ENCODE measurements around the gene TSKU. TPM values are rescaled to one million over a fixed set of nuclear protein-coding genes. Genes with fewer than 3 reads are reported as not detected.
A peak's percentile ranks its signal among the peaks of the same experiment; 100 is the strongest.

The TSKU gene
- total RNA-seq, 1 experiment from 2014 or later, result 8.2 TPM

- no peaks in the 10 kb centered on the region for H3K36me3 ChIP-seq
- H3K27me3 ChIP-seq, result no peaks in the 10 kb centered on the region
- no peak for DNase-seq
- no peaks in the 10 kb centered on the region for H3K9me3 ChIP-seq
- H3K4me3 ChIP-seq, result no peak overlapping the region
These were observed 35.0 kb upstream of the TSKU start for GRCh38 chr11:76747915-76748860.

GRCh38 chr11:76748948-76749347 lies 34.2 kb upstream of the TSKU start:
- Histone ChIP-seq H3K4me3 (no peak overlapping the region), H3K36me3 (no peaks in the 10 kb centered on the region), H3K9me3 (no peaks in the 10 kb centered on the region), H3K27me3 (no peaks in the 10 kb centered on the region)
- DNase-seq, result no peak

DNA sequence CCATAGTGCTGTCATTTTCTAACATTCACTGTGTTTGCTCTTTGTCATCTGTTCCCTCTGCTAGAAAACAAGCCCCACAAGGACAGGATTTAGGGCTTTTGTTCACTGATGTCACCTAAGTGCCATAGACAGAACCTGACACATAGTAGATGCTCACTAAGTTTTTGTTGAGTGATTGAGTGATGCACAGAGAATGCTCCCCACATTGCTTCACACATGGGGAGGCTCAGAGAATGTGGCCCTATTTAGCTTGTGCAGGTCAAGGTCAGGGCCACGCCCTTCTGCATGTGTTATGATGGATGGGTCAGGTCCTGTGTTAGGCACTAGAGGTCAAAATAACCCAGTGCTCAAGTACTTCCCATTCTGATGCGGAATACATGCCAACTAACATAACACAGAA lies 33.1 kb upstream of the TSKU start:
- no peaks in the 10 kb centered on the region for H3K9me3 ChIP-seq
- H3K27me3 ChIP-seq, result no peaks in the 10 kb centered on the region
- H3K36me3 ChIP-seq, result no peaks in the 10 kb centered on the region
- H3K4me3 ChIP-seq, result no peak overlapping the region
- no peak for DNase-seq

DNA sequence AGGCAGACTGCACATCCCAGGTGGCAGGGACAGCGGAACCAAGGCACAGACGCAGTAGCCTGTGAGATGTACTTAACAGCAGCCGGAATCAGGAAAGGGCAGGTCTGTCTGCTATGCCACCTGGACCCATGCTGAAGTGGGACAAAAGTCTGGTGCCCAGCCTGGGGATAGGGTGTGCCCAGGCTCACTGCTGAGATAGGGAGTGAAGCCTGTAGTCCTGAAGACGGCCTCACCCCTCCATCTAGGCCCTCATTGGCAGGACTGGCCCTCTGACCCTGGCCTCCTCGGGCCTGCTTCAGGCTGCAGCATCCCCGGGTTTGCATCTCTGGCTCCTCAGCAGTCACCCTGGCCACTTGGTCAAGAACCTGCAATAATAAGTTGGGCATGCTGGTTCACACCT lies 32.4 kb upstream of the TSKU start:
- no peak for DNase-seq
- no peak overlapping the region for H3K4me3 ChIP-seq
- H3K36me3 ChIP-seq, result no peaks in the 10 kb centered on the region
- H3K9me3 ChIP-seq, result no peaks in the 10 kb centered on the region
- no peaks in the 10 kb centered on the region for H3K27me3 ChIP-seq

DNA sequence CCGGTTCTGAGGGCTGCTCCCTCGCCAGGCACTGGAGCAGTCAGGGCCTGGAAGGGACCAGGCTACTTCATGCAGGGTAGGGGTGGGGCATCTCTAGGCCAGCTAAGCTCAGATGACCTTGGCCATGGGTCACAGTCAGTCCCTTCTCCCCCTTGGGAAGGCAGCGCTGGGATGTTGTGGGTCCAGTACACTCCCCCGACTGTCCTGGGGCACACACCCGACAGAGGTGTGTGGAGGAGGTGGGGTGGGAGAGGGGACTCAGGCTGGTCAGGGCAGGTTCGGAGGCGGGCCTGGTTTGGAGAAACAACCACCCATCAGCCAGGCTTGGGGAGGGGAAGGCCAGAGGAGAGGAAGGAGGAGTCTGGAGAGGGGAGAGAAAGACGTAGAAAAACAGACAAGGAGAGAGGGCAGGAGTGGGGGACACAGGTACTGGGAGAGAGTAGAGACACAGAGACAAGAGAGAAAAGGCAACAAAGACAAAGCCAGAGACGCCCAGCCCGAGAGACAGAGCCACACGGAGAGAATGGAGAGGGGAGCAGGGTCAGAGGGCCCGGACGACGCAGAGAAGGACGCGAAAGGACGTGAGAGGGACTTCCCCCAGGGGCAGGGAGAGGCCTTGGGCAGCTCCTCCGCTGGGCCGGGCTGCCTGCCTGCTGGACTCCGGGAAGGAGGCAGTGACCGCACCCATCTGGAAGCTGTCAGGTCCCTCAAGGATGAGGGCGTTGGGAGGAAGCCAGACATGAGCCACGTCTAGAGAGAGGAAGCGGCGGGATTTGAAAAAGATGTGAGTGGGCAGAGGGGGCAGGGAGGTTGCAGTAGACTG lies 30.6 kb upstream of the TSKU start:
- Histone ChIP-seq H3K4me3 (no peak overlapping the region), H3K9me3 (no peaks in the 10 kb centered on the region), H3K36me3 (no peaks in the 10 kb centered on the region), H3K27me3 (no peaks in the 10 kb centered on the region)
- peak; percentile 91 for DNase-seq

DNA sequence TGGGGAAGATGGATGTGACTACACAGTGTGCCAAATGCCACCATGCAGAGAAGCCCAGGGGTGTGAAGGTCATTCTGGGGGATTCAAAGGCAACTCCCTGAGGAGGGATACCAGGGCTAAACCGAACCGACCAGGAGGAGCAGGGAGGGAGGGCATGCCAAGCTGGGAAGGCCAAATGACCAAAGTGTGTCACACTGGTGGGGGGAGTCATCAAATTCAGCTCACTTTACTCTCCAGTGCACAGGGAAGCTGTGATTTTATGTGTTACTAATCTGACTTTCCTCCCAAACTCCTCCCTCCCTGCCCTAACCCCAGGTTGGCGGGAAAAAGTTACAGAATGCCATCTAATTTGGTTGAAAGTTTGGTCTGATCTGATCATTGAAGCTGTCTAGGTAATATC lies 29.7 kb upstream of the TSKU start:
- H3K27me3 ChIP-seq, result no peaks in the 10 kb centered on the region
- no peak for DNase-seq
- H3K36me3 ChIP-seq, result no peaks in the 10 kb centered on the region
- H3K4me3 ChIP-seq, result no peak overlapping the region
- no peaks in the 10 kb centered on the region for H3K9me3 ChIP-seq

DNA sequence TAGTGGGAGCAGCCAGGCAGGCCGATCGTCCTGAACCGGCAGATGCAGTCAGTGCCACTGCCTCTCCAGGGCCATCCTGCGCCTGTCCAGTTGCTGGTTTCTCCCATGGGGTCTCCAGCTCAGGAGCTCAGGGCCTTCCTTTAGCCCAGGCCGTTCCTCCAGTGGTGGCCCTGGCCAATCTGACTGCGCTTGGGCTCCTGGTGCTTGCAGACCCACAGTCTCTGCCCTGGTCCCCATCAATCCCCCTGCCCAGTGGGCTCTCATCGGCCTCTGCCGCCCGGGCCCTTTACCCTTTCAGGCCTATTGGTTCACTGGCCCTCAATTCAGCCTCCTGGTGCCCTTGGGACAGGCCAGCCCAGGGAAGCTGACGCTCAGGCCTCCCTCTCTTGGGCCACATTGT lies 29.2 kb upstream of the TSKU start:
- DNase-seq, result no peak
- Histone ChIP-seq H3K27me3 (no peaks in the 10 kb centered on the region), H3K36me3 (no peaks in the 10 kb centered on the region), H3K4me3 (no peak overlapping the region), H3K9me3 (no peaks in the 10 kb centered on the region)

- Histone ChIP-seq H3K4me3 (no peak overlapping the region), H3K27me3 (no peaks in the 10 kb centered on the region), H3K36me3 (no peaks in the 10 kb centered on the region), H3K9me3 (no peaks in the 10 kb centered on the region)
- no peak for DNase-seq
These were observed 26.8 kb upstream of the TSKU start for GRCh38 chr11:76756341-76756741.

DNA sequence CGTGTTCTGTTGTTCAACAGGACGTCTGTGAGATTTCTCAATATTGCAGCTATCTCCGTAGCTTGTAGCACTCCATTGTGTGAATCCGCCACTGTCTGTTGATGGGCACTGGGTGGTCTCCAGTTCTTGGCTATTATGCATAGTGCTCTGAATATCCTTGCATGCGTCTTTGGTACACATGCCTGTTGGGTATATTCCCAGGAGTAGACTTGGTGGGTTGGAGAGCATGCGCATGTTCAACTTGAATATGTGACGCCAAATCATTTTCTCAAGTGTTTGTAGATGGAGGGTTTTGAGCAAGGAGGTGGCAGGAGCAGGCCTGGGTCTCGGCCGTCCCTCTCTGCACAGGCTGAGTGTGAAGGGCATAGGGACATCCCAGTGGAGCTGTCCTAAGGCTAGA lies 24.8 kb upstream of the TSKU start:
- no peaks in the 10 kb centered on the region for H3K36me3 ChIP-seq
- H3K9me3 ChIP-seq, result no peaks in the 10 kb centered on the region
- DNase-seq, result no peak
- no peak overlapping the region for H3K4me3 ChIP-seq
- H3K27me3 ChIP-seq, result no peaks in the 10 kb centered on the region

GRCh38 chr11:76759092-76759491 lies 24.1 kb upstream of the TSKU start:
- no peak for DNase-seq
- no peak overlapping the region for H3K4me3 ChIP-seq
- no peaks in the 10 kb centered on the region for H3K9me3 ChIP-seq
- H3K27me3 ChIP-seq, result no peaks in the 10 kb centered on the region
- H3K36me3 ChIP-seq, result no peaks in the 10 kb centered on the region

GRCh38 chr11:76759517-76759916 lies 23.6 kb upstream of the TSKU start:
- no peaks in the 10 kb centered on the region for H3K9me3 ChIP-seq
- DNase-seq, result no peak

GRCh38 chr11:76760236-76760635 lies 22.9 kb upstream of the TSKU start:
- Histone ChIP-seq H3K9me3 (no peaks in the 10 kb centered on the region), H3K36me3 (no peaks in the 10 kb centered on the region), H3K4me3 (no peak overlapping the region), H3K27me3 (no peaks in the 10 kb centered on the region)
- no peak for DNase-seq

More at GRCh38 chr11:76759517-76759916, 23.6 kb upstream of the TSKU start:
- Histone ChIP-seq H3K36me3 (no peaks in the 10 kb centered on the region), H3K27me3 (no peaks in the 10 kb centered on the region), H3K4me3 (no peak overlapping the region)

- H3K27me3 ChIP-seq, result no peaks in the 10 kb centered on the region
- no peaks in the 10 kb centered on the region for H3K9me3 ChIP-seq
- H3K4me3 ChIP-seq, result no peak overlapping the region
- H3K36me3 ChIP-seq, result no peaks in the 10 kb centered on the region
- no peak for DNase-seq
These were observed 21.3 kb upstream of the TSKU start for GRCh38 chr11:76761718-76762355.

DNA sequence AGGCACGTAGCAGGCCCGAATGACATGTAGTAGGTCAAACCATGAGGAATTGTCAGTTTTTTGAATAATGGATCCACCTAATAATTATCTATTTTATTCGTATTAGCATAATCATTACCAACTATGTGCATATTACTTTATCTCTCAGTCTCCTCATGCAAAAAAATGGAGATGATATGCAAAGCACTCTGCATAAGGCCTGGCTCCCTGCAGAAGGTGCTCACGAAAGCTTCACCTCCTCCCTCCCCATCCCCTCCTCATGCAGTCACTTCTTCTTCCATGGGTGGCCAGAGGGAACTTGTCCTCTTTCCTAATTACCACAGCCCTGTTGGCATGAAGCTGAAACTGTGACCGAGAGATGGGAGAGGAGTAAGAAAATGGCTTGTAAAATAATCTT lies 20.8 kb upstream of the TSKU start:
- H3K9me3 ChIP-seq, result no peaks in the 10 kb centered on the region
- no peak for DNase-seq

DNA sequence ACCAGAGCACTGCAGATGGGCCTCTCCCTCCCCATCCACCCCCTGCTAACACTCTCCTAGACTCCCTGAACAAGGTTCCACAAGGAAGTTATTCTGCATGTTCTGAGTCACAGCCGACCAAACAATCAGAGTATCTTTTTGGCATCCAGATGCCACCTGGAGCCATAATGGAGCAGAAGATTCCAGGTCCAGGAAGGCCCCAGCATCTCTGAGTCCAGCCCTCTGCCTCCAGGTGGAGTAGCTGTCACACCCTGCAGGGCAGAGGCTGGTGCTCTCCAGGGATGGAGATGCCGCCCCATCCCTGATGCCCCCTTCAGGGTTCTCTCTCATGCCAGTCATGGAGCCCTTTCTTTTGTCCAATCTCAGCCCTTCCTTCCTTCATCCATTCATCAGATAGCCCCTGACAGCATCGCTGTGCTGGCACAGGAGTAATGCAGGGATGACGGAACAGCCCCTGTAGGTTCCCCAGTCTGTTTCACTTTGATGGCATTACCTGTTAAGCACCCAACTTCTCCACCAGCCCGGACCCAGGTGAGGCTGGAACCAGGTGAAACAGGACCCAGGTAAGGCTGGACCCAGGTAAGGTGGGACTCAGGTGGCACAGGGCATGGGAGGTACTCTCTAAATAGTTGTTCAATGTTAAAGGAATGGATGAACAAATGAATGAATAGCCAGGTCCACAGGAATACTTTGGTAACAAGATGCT lies 20.1 kb upstream of the TSKU start:
- Histone ChIP-seq H3K27me3 (no peaks in the 10 kb centered on the region), H3K9me3 (no peaks in the 10 kb centered on the region), H3K4me3 (no peak overlapping the region), H3K36me3 (no peaks in the 10 kb centered on the region)
- no peak for DNase-seq

More for the DNA sequence above, 20.8 kb upstream of the TSKU start:
- no peak overlapping the region for H3K4me3 ChIP-seq
- no peaks in the 10 kb centered on the region for H3K36me3 ChIP-seq
- no peaks in the 10 kb centered on the region for H3K27me3 ChIP-seq

- H3K9me3 ChIP-seq, result no peaks in the 10 kb centered on the region
- H3K27me3 ChIP-seq, result no peaks in the 10 kb centered on the region
- H3K36me3 ChIP-seq, result no peaks in the 10 kb centered on the region
- DNase-seq, result peak; percentile 89
- no peak overlapping the region for H3K4me3 ChIP-seq
These were observed 19.4 kb upstream of the TSKU start for GRCh38 chr11:76763573-76764346.
